Transverse colon (tissue), 4 donors: ENCODE results near the gene SETD1A. TPM values are rescaled to one million over a fixed set of nuclear protein-coding genes. Genes with fewer than 3 reads are reported as not detected.

ENCODE experiments used
- DNase-seq: peaks from one replicate; pipeline ENCODE4 v3.0.0-alpha.2; 2019
- H3K27ac ChIP-seq, 4 donors: fragments of 200-600 bp; sonication (generic); 2 replicates each; pipeline ENCODE4 v1.5.1; 2016 to 2018; ENCODE audit warnings: inconsistent platforms in 4 of 4
- H3K27me3 ChIP-seq: fragments of 200-600 bp; sonication (generic); 2 replicates; pipeline ENCODE4 v1.5.1; 2017; ENCODE audit warnings: inconsistent platforms
- H3K36me3 ChIP-seq, 4 donors: fragments of 200-600 bp; sonication (generic); 2 replicates each; pipeline ENCODE4 v1.5.1; 2017 to 2019; ENCODE audit warnings: inconsistent platforms in 4 of 4
- H3K4me1 ChIP-seq, 4 donors: fragments of 200-600 bp; sonication (generic); 2 replicates each; pipeline ENCODE4 v1.5.1; 2017 to 2020; ENCODE audit warnings: inconsistent platforms in 4 of 4
- H3K4me3 ChIP-seq, 4 donors: fragments of 200-600 bp; sonication (generic); 1 replicate in 1 of 4; 2 replicates in 3 of 4; pipeline versions ENCODE4 v1.5.1 to v1.6.1; 2017 to 2019; ENCODE audit warnings: inconsistent platforms in 4 of 4
- H3K9me3 ChIP-seq, 2 donors: fragments of 200-600 bp; sonication (generic); 2 replicates each; pipeline ENCODE4 v1.5.1; 2017 to 2019; ENCODE audit warnings: inconsistent platforms in 2 of 2
- EP300 ChIP-seq: sonication (generic); formaldehyde crosslinking; IDR thresholded peaks from one replicate; pipeline ENCODE4 v1.6.1; 2017; ENCODE audit warnings: antibody characterized with exemption, low read depth
- POLR2A ChIP-seq: fragments of 450-650 bp; IDR thresholded peaks from one replicate; pipeline ENCODE4 v1.6.1; 2016; ENCODE audit warnings: antibody characterized with exemption, mild to moderate bottlenecking, moderate library complexity
- POLR2AphosphoS5 ChIP-seq, 3 donors: sonication (generic); formaldehyde crosslinking; IDR thresholded peaks; one replicate each; pipeline ENCODE4 v1.6.1; 2016; ENCODE audit warnings: antibody characterized with exemption in 3 of 3
- WGBS, 2 donors: methylation state at CpG; one replicate each; pipeline ENCODE4 v1.1.5; 2018; ENCODE audit warnings: low coverage in 1 of 2; 5-methylcytosine and 5-hydroxymethylcytosine counted together
- in situ Hi-C, 4 donors: fragments of 200-750 bp; cut with MboI; loops; one replicate each; pipeline versions ENCODE4 v1.15.0 to v1.15.1; 2017; ENCODE audit warnings: low sequenced_read_pairs in 3 of 4, low pct_ligation_motif_present in 1 of 4, low pct_unique_long_range_greater_than_20kb in 1 of 4
- intact Hi-C: fragments of 100-400 bp; cut with DNase I; formaldehyde crosslinking; loops from one replicate; pipeline ENCODE4 v1.15.1; 2023; ENCODE audit warnings: low total_unique reads
- total RNA-seq, 4 donors: library from RNA; depleted of rRNA; stranded (reverse); fragments of >200 nt; gene quantifications; one replicate each; pipeline ENCODE4 v1.1.0, GENCODE V29; 2016
- TF ChIP-seq, protein P1 (sequence below), 5 experiments: fragments of 200-600 bp in 3 of 5; fragments of 450-650 bp in 2 of 5; sonication (generic) in 3 of 5; IDR thresholded peaks; 1 replicate in 2 of 5; 2 replicates in 3 of 5; pipeline ENCODE4 v1.5.1; 2016 to 2017; ENCODE audit warnings: antibody characterized with exemption in 5 of 5, inconsistent platforms in 3 of 5, mild to moderate bottlenecking in 2 of 5, moderate library complexity in 1 of 5

Gene SETD1A
- total RNA-seq, 4 donors from 2014 or later, result 5.3 to 37.0 (median 10.8) TPM

DNA sequence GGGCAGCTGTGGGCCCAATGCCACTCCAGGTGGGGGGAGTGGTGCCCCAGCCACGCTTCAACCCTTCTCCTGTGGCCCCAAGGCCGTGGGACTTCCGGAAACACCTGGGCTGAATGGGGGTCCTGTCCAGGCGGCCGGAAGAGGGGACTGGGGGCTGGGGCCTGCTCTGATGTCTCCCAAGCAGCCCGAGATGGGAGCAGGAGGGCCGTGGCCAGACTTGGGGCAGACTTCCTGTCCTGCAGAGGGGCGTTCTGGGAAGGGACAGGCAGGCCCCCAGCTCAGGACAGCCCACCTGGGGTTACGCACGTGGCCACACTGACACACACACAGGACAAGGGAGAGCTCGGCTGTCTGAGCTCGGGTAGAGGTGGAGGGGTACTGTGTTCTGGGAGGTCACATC, 32.6 kb downstream of the SETD1A start:
- Histone ChIP-seq H3K4me1 (peaks cover 9 to 12% (median 9%) of the 10 kb centered on the region in 4 donors), H3K27ac (no peak overlapping the region), H3K36me3 (no peaks in the 10 kb centered on the region), H3K4me3 (no peak overlapping the region), H3K9me3 (no peaks in the 10 kb centered on the region), H3K27me3 (no peaks in the 10 kb centered on the region)
- in situ Hi-C loops (loop anchor here (10.0 to 25.0 kb wide), 5 partner anchors 172 to 872 kb away; partner anchors contain the start of genes ZNF843 (in 3 of the 4), COX6A2 (in 2 of the 4), ZNF267 (in 2 of the 4) and ARMC5 (in 1 of the 4)), intact Hi-C loops (no loop called here)
- no peak for DNase-seq
- TF ChIP-seq POLR2AphosphoS5 (IDR thresholded peaks at IDR 0.05) (no peak), EP300 (no peak), POLR2A (no peak)
- TF ChIP-seq, protein P1, sequence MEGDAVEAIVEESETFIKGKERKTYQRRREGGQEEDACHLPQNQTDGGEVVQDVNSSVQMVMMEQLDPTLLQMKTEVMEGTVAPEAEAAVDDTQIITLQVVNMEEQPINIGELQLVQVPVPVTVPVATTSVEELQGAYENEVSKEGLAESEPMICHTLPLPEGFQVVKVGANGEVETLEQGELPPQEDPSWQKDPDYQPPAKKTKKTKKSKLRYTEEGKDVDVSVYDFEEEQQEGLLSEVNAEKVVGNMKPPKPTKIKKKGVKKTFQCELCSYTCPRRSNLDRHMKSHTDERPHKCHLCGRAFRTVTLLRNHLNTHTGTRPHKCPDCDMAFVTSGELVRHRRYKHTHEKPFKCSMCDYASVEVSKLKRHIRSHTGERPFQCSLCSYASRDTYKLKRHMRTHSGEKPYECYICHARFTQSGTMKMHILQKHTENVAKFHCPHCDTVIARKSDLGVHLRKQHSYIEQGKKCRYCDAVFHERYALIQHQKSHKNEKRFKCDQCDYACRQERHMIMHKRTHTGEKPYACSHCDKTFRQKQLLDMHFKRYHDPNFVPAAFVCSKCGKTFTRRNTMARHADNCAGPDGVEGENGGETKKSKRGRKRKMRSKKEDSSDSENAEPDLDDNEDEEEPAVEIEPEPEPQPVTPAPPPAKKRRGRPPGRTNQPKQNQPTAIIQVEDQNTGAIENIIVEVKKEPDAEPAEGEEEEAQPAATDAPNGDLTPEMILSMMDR (IDR thresholded peaks at IDR 0.05), result no peak
- WGBS, 2 donors, result 70% methylated on average over 8 of the region's 12 CpGs; no CpG with 5 or more reads in 1 of the 2 donors

DNA sequence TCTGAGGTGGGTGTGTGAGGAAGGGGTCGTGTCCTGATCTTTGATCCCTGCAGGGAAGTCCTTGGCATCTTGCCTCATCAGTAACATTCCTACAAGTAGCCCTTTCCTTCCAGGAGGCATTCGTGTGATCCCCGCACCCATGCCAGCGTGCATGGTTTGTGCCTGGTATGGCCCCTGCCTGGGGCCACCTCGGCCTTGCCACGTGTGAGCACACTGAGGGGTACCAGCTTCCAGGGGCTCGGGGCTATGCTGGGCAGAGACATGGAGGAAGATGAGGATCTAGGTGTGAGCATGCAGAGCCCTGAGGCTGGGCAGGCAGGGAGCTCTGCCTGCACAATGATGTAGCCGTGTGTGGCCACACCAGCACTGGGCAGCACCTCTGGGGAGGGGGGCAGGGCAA, 33.5 kb downstream of the SETD1A start:
- H3K9me3 ChIP-seq, result no peaks in the 10 kb centered on the region
- H3K27me3 ChIP-seq, result no peaks in the 10 kb centered on the region
- peaks cover 0 to 4% (median under 1%) of the 10 kb centered on the region in 4 donors for H3K4me1 ChIP-seq
- H3K4me3 ChIP-seq, result no peak overlapping the region
- no peak overlapping the region for H3K27ac ChIP-seq
- in situ Hi-C loops, result loop anchor here (10.0 to 25.0 kb wide), 5 partner anchors 171 to 871 kb away; partner anchors contain the start of genes ZNF843 (in 3 of the 4), COX6A2 (in 2 of the 4), ZNF267 (in 2 of the 4) and ARMC5 (in 1 of the 4)
- WGBS, 2 donors, result 92% methylated on average over 8 of the region's 8 CpGs; no CpG with 5 or more reads in 1 of the 2 donors
- intact Hi-C loops, result no loop called here
- no peak for TF ChIP-seq EP300
- no peak for TF ChIP-seq POLR2AphosphoS5 (IDR thresholded peaks at IDR 0.05)
- TF ChIP-seq, protein P1 (IDR thresholded peaks at IDR 0.05), result no peak
- TF ChIP-seq POLR2A, result no peak
- H3K36me3 ChIP-seq, result no peaks in the 10 kb centered on the region
- DNase-seq, result no peak

DNA sequence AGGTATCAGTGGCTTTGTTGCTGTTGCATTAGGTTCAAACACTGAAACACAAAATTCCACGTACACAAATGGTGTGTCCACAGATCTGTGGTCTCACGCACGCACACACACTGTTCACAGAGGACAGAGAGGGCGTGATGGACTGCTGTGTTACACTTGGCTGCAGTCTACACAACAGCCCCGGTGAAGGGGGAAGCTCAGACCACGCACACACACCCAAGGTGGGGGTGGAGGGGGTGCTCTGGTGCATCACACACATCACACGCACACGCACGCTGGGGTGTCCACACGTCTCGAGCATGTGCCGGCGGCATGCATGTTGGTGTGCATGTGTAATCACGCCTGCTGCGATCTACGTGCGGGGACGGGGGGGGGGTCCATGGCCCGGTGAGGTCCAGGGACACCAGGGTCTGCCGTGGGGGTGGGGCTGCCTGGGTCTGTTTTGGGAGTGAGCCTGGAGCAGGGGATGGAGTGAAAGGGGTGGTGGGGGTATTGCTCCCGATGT, 34.8 kb downstream of the SETD1A start:
- Histone ChIP-seq H3K27me3 (no peaks in the 10 kb centered on the region), H3K9me3 (no peaks in the 10 kb centered on the region), H3K4me3 (no peak overlapping the region), H3K27ac (no peak overlapping the region), H3K36me3 (no peaks in the 10 kb centered on the region), H3K4me1 (peaks cover 1 to 13% (median 8%) of the 10 kb centered on the region in 4 donors)
- TF ChIP-seq POLR2AphosphoS5 (IDR thresholded peaks at IDR 0.05) (no peak), EP300 (no peak), POLR2A (no peak)
- TF ChIP-seq, protein P1 (IDR thresholded peaks at IDR 0.05), result no peak
- no peak for DNase-seq
- intact Hi-C loops, result no loop called here
- in situ Hi-C loops, result loop anchor here (10.0 to 25.0 kb wide), 5 partner anchors 170 to 870 kb away; partner anchors contain the start of genes ZNF843 (in 3 of the 4), COX6A2 (in 2 of the 4), ZNF267 (in 2 of the 4) and ARMC5 (in 1 of the 4)
- WGBS, 2 donors, result 89% methylated on average over 21 of the region's 21 CpGs; no CpG with 5 or more reads in 1 of the 2 donors

DNA sequence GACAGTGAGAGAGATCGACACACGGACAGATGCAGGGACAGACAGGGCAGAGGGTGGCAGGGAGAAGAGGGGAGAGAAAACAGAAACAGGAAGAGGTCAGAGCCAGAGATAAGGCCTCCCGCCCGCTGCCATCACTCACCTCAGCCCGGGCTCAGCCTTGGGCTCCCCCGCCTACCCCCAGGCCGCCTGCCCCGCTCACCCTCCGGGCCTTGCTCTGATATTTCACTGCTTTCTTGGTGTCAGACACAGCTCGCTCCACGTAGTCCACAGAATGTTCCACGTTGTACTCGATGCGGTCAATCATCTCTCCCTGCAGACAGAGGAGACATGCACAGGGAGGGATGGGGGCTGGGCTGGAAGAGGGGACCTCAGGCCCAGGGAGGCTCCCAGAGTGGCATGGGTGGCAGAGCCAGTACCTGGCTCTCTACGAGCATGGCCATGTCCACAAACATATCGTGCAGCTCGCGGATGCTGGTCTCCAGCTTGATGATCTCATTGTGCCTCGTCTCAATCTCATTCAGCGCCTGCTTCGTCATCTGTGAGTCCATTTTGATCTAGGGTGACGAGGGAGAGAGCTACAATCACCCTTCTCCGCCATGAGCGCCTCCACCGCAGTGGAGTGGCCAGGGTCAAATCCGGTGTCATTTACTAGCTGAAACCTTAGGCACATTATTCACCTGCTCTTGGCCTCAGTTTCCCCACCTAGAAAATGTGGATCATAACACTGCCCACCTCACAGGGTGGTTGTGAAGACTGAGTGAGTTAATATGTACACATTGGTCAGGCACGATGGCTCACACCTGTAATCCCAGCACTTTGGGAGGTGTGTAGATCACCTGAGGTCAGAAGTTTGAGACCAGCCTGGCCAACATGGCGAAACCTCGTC, 35.6 kb downstream of the SETD1A start:
- TF ChIP-seq, protein P1 (IDR thresholded peaks at IDR 0.05), result no peak
- TF ChIP-seq POLR2AphosphoS5 (IDR thresholded peaks at IDR 0.05) (no peak), POLR2A (no peak), EP300 (no peak)
- WGBS, 2 donors, result 65 to 89% methylated on average over 5 to 29 of the region's 29 CpGs

More for the DNA sequence above, 35.6 kb downstream of the SETD1A start:
- intact Hi-C loops (no loop called here), in situ Hi-C loops (loop anchor here (10.0 to 25.0 kb wide), 5 partner anchors 169 to 869 kb away; partner anchors contain the start of genes ZNF843 (in 3 of the 4), COX6A2 (in 2 of the 4), ZNF267 (in 2 of the 4) and ARMC5 (in 1 of the 4))
- no peak for DNase-seq
- Histone ChIP-seq H3K27me3 (no peaks in the 10 kb centered on the region), H3K4me3 (no peak overlapping the region), H3K36me3 (no peaks in the 10 kb centered on the region), H3K9me3 (no peaks in the 10 kb centered on the region), H3K4me1 (peaks cover 6 to 18% (median 13%) of the 10 kb centered on the region in 4 donors), H3K27ac (no peak overlapping the region)
